B cell (primary cell): ENCODE results near the gene RFX4.

ENCODE experiments used
- EZH2 ChIP-seq: IDR thresholded peaks from 2 replicates; pipeline ENCODE4 v1.6.1; 2012; ENCODE audit warnings: borderline replicate concordance, low read depth, mild to moderate bottlenecking, moderate library complexity, low read length; ENCODE audit not compliant: insufficient read depth, poor library complexity, severe bottlenecking
- TF ChIP-seq, protein P1 (sequence below): fragments of 200-600 bp; IDR thresholded peaks from one replicate; pipeline ENCODE4 v1.8.0; 2022; ENCODE audit warnings: antibody characterized with exemption, mild to moderate bottlenecking

GRCh38 chr12:106685381-106685780 lies 102.6 kb downstream of the RFX4 start:
- TF ChIP-seq, protein P1, sequence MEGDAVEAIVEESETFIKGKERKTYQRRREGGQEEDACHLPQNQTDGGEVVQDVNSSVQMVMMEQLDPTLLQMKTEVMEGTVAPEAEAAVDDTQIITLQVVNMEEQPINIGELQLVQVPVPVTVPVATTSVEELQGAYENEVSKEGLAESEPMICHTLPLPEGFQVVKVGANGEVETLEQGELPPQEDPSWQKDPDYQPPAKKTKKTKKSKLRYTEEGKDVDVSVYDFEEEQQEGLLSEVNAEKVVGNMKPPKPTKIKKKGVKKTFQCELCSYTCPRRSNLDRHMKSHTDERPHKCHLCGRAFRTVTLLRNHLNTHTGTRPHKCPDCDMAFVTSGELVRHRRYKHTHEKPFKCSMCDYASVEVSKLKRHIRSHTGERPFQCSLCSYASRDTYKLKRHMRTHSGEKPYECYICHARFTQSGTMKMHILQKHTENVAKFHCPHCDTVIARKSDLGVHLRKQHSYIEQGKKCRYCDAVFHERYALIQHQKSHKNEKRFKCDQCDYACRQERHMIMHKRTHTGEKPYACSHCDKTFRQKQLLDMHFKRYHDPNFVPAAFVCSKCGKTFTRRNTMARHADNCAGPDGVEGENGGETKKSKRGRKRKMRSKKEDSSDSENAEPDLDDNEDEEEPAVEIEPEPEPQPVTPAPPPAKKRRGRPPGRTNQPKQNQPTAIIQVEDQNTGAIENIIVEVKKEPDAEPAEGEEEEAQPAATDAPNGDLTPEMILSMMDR = no peak
- no peak for TF ChIP-seq EZH2
